HCT116 (cell line): ENCODE data around the gene TMCC1.

Source experiments
- CEBPB ChIP-seq: IDR thresholded peaks from 2 replicates; pipeline ENCODE4 v1.6.1; 2012; ENCODE audit warnings: low read depth
- CTCF ChIP-seq, 3 experiments: fragments of 200-600 bp in 1 of 3; sonication (generic) in 1 of 3; IDR thresholded peaks in 2 of 3; conservative IDR thresholded peaks in 1 of 3; 2 replicates each; pipeline ENCODE4 v1.5.1; 2012 to 2017; ENCODE audit warnings: low read depth in 2 of 3, low read length in 2 of 3, antibody characterized with exemption in 1 of 3, borderline replicate concordance in 1 of 3, control low read depth in 1 of 3, mild to moderate bottlenecking in 1 of 3, mixed read lengths in 1 of 3, mixed run types in 1 of 3, moderate library complexity in 1 of 3; ENCODE audit not compliant: insufficient read depth in 1 of 3
- EGR1 ChIP-seq: IDR thresholded peaks from 2 replicates; pipeline ENCODE4 v1.6.1; 2012; ENCODE audit warnings: low read depth
- JUND ChIP-seq: IDR thresholded peaks from 2 replicates; pipeline ENCODE4 v1.6.1; 2012
- POLR2A ChIP-seq: IDR thresholded peaks from 2 replicates; pipeline ENCODE4 v1.7.0; 2011; ENCODE audit warnings: borderline replicate concordance; ENCODE audit not compliant: insufficient read depth, insufficient read length; ENCODE audit errors: extremely low read depth
- TCF7L2 ChIP-seq: IDR thresholded peaks from 2 replicates; pipeline ENCODE4 v1.7.0; 2011; ENCODE audit warnings: borderline replicate concordance, inconsistent platforms; ENCODE audit not compliant: insufficient read depth, insufficient read length; ENCODE audit errors: extremely low read depth
- YY1 ChIP-seq: IDR thresholded peaks from 2 replicates; pipeline ENCODE4 v1.6.1; 2011; ENCODE audit warnings: low read length, low read depth, moderate library complexity, mild to moderate bottlenecking; ENCODE audit not compliant: insufficient replicate concordance; ENCODE audit errors: extremely low read depth

GRCh38 chr3:129625072-129625874 lies 268.2 kb downstream of the TMCC1 start:
- TF ChIP-seq CTCF (IDR thresholded peaks at IDR 0.05 in 2 of 3, conservative IDR thresholded peaks at IDR 0.05 in 1 of 3; ENCODE audit: borderline replicate concordance in 1 of 3, insufficient read depth in 1 of 3, low read depth in 2 of 3, low read length in 2 of 3) (peak in 2 of 3 experiments; percentile 60 to 64; a peak in 4 of 6 replicates), CEBPB (no peak), TCF7L2 (no peak), EGR1 (no peak), JUND (no peak), POLR2A (no peak), YY1 (no peak)
